CD14-positive monocyte (primary cell): ENCODE results near the gene PLXNB3. TPM values are rescaled to one million over a fixed set of nuclear protein-coding genes. Genes with fewer than 3 reads are reported as not detected.
"Not testable (repeated sequence)": the region's sequence is repeated elsewhere in the genome, so short reads cannot be mapped to it uniquely, and the experiment has no call there.

Source experiments
- DNase-seq, 3 donors: peaks; one replicate each; pipeline ENCODE4 v3.0.0-alpha.2; 2011 to 2022
- H2AFZ ChIP-seq: 2 replicates; pipeline ENCODE4 v1.6.0; 2012; ENCODE audit warnings: mild to moderate bottlenecking, low read depth, low read length, inconsistent platforms; ENCODE audit not compliant: insufficient read depth, poor library complexity, severe bottlenecking
- H3K27ac ChIP-seq, 2 donors: 1 replicate in 1 of 2; 2 replicates in 1 of 2; pipeline ENCODE4 v1.5.1; 2012 to 2013; ENCODE audit warnings: low read length in 2 of 2, control low read depth in 1 of 2, inconsistent platforms in 1 of 2, low read depth in 1 of 2, mild to moderate bottlenecking in 1 of 2
- H3K27me3 ChIP-seq, 2 donors: one replicate each; pipeline versions ENCODE4 v1.6.0 to v1.6.1; 2011 to 2013; ENCODE audit warnings: low read length in 2 of 2; ENCODE audit not compliant: control insufficient read depth in 2 of 2, insufficient read depth in 2 of 2
- H3K36me3 ChIP-seq, 2 donors: replicated peaks in 1 of 2; 1 replicate in 1 of 2; 2 replicates in 1 of 2; pipeline versions ENCODE4 v1.5.1 to v1.6.1; 2012 to 2013; ENCODE audit warnings: low read length in 2 of 2, control low read depth in 1 of 2, inconsistent platforms in 1 of 2, mild to moderate bottlenecking in 1 of 2; ENCODE audit not compliant: insufficient read depth in 2 of 2, control insufficient read depth in 1 of 2
- H3K4me1 ChIP-seq, 2 donors: 1 replicate in 1 of 2; 2 replicates in 1 of 2; pipeline versions ENCODE4 v1.5.1 to v1.6.1; 2012 to 2013; ENCODE audit warnings: low read length in 2 of 2, control low read depth in 1 of 2, inconsistent platforms in 1 of 2, mild to moderate bottlenecking in 1 of 2, moderate library complexity in 1 of 2; ENCODE audit not compliant: insufficient read depth in 2 of 2, control insufficient read depth in 1 of 2
- H3K4me2 ChIP-seq: replicated peaks from 2 replicates; pipeline ENCODE3; 2012; ENCODE audit warnings: low read length, moderate library complexity, mild to moderate bottlenecking; ENCODE audit not compliant: poor library complexity, severe bottlenecking; ENCODE audit errors: extremely low read depth
- H3K4me3 ChIP-seq, 3 experiments: fragments of 200-600 bp in 1 of 3; sonication (generic) in 1 of 3; replicated peaks in 1 of 3; 1 replicate in 2 of 3; 2 replicates in 1 of 3; pipeline ENCODE4 v1.5.1; 2011 to 2013; ENCODE audit warnings: low read length in 3 of 3, mild to moderate bottlenecking in 3 of 3, control low read depth in 2 of 3, low read depth in 2 of 3, inconsistent platforms in 1 of 3, moderate library complexity in 1 of 3
- H3K79me2 ChIP-seq: 2 replicates; pipeline ENCODE4 v1.6.0; 2012; ENCODE audit warnings: mild to moderate bottlenecking, control low read depth, inconsistent platforms, low read length, moderate library complexity; ENCODE audit not compliant: insufficient read depth
- H3K9ac ChIP-seq: 2 replicates; pipeline ENCODE4 v1.6.0; 2017; ENCODE audit warnings: low read length, mild to moderate bottlenecking; ENCODE audit not compliant: insufficient read depth, poor library complexity, severe bottlenecking
- H3K9me3 ChIP-seq, 2 donors: replicated peaks in 1 of 2; 1 replicate in 1 of 2; 2 replicates in 1 of 2; pipeline versions ENCODE4 v1.5.1 to v1.6.1; 2012 to 2013; ENCODE audit warnings: low read length in 2 of 2, control low read depth in 1 of 2; ENCODE audit not compliant: control insufficient read depth in 1 of 2, insufficient read depth in 1 of 2
- H4K20me1 ChIP-seq: 2 replicates; pipeline ENCODE4 v1.6.0; 2012; ENCODE audit warnings: mild to moderate bottlenecking, low read length, control low read depth, moderate library complexity; ENCODE audit not compliant: insufficient read depth
- H3K27ac Mint-ChIP-seq, 7 donors: one replicate each; pipeline ENCODE4 v1.8.0; 2020; ENCODE audit warnings: mild to moderate bottlenecking in 7 of 7, mixed read lengths in 7 of 7, moderate library complexity in 6 of 7, inconsistent platforms in 2 of 7
- H3K27me3 Mint-ChIP-seq, 3 donors: one replicate each; pipeline ENCODE4 v1.8.0; 2021 to 2022; ENCODE audit warnings: low read depth in 3 of 3, mild to moderate bottlenecking in 3 of 3, mixed read lengths in 3 of 3, moderate library complexity in 3 of 3, inconsistent platforms in 1 of 3
- H3K36me3 Mint-ChIP-seq, 2 donors: one replicate each; pipeline ENCODE4 v1.8.0; 2020; ENCODE audit warnings: mixed read lengths in 2 of 2, inconsistent platforms in 1 of 2, mild to moderate bottlenecking in 1 of 2
- H3K4me1 Mint-ChIP-seq: one replicate; pipeline ENCODE4 v1.8.0; 2020; ENCODE audit warnings: mild to moderate bottlenecking, mixed read lengths
- H3K4me3 Mint-ChIP-seq, 2 donors: one replicate each; pipeline ENCODE4 v1.8.0; 2020; ENCODE audit warnings: mild to moderate bottlenecking in 2 of 2, mixed read lengths in 2 of 2, moderate library complexity in 1 of 2
- H3K9me3 Mint-ChIP-seq, 7 donors: one replicate each; pipeline ENCODE4 v1.8.0; 2020 to 2022; ENCODE audit warnings: mixed read lengths in 7 of 7, mild to moderate bottlenecking in 6 of 7, moderate library complexity in 6 of 7, inconsistent platforms in 2 of 7
- CTCF ChIP-seq: fragments of 200-600 bp; IDR thresholded peaks from one replicate; pipeline ENCODE4 v1.8.0; 2022; ENCODE audit warnings: antibody characterized with exemption, mild to moderate bottlenecking
- WGBS: methylation state at CpG from one replicate; pipeline ENCODE4 v1.1.5; 2013; ENCODE audit warnings: missing lambda C conversion rate; ENCODE audit not compliant: insufficient coverage; 5-methylcytosine and 5-hydroxymethylcytosine counted together
- intact Hi-C, 2 donors: fragments of 100-400 bp; cut with micrococcal nuclease; formaldehyde crosslinking; loops; one replicate each; pipeline versions ENCODE4 v1.15.0 to v1.15.1; 2023
- polyA plus RNA-seq, 3 donors: library from polyadenylated mRNA; depleted of rRNA in 1 of 3; unstranded in 2 of 3; stranded (reverse) in 1 of 3; fragments of 300-500 nt in 2 of 3; fragments of >200 nt in 1 of 3; fragmentation: Illumina TruSeq in 2 of 3; gene quantifications; 1 replicate in 2 of 3; 2 replicates in 1 of 3; pipeline ENCODE4 v1.2.3, GENCODE V29; 2012 to 2021

The PLXNB3 gene
- polyA plus RNA-seq, 3 donors, result not detected

- peaks cover under 1 to 14% of the 10 kb centered on the region in 2 donors for H3K36me3 Mint-ChIP-seq
- no peak overlapping the region for H3K4me3 Mint-ChIP-seq
- intact Hi-C loops, result no loop called here
- peaks cover 0 to under 1% of the 10 kb centered on the region in 2 donors for H3K27me3 ChIP-seq
- H3K36me3 ChIP-seq, result no peaks in the 10 kb centered on the region
- peaks cover 0 to 14% (median 0%) of the 10 kb centered on the region in 7 donors for H3K9me3 Mint-ChIP-seq
- TF ChIP-seq CTCF, result no peak
- H3K4me1 ChIP-seq, result peaks cover 5 to 11% of the 10 kb centered on the region in 2 donors
- H3K27ac ChIP-seq, result no peak overlapping the region
- H3K4me1 Mint-ChIP-seq, result peaks cover 12% of the 10 kb centered on the region
- DNase-seq, result no peak
- peaks cover 0 to 42% (median 24%) of the 10 kb centered on the region in 3 donors for H3K27me3 Mint-ChIP-seq
- H3K4me3 ChIP-seq, result no peak overlapping the region
- no CpG with 5 or more reads among the region's 3 CpGs for WGBS
- H3K9me3 ChIP-seq, result no peaks in the 10 kb centered on the region
- no peak overlapping the region for H3K9ac ChIP-seq
- H3K79me2 ChIP-seq, result no peaks in the 10 kb centered on the region
- no peak overlapping the region for H2AFZ ChIP-seq
- no peaks in the 10 kb centered on the region for H4K20me1 ChIP-seq
- H3K27ac Mint-ChIP-seq, result no peak overlapping the region
- H3K4me2 ChIP-seq, result no peak overlapping the region
Measured at GRCh38 chrX:153746359-153746758, 17.7 kb upstream of the PLXNB3 start.

- H3K4me2 ChIP-seq, H3K4me3 ChIP-seq, DNase-seq, H3K27ac Mint-ChIP-seq, H3K79me2 ChIP-seq, H2AFZ ChIP-seq, intact Hi-C loops, H3K27ac ChIP-seq, H3K36me3 ChIP-seq, H3K9me3 ChIP-seq, H3K4me3 Mint-ChIP-seq, H3K27me3 ChIP-seq, H3K36me3 Mint-ChIP-seq, H4K20me1 ChIP-seq, H3K9ac ChIP-seq: not testable (repeated sequence)
- H3K4me1 ChIP-seq, result peaks cover 5 to 11% of the 10 kb centered on the region in 2 donors
- no CpG with 5 or more reads among the region's 6 CpGs for WGBS
- Mint-ChIP-seq H3K9me3 (peaks cover 0 to 15% (median 0%) of the 10 kb centered on the region in 7 donors), H3K4me1 (peaks cover 12% of the 10 kb centered on the region), H3K27me3 (peaks cover 0 to 42% (median 24%) of the 10 kb centered on the region in 3 donors)
Measured at GRCh38 chrX:153746991-153747390, 17.1 kb upstream of the PLXNB3 start.

GRCh38 chrX:153749017-153749416 is 15.0 kb upstream of the PLXNB3 start:
- peak overlapping the region in 1 of 7 donors; percentile 63 for H3K27ac Mint-ChIP-seq

More at GRCh38 chrX:153749017-153749416, 15.0 kb upstream of the PLXNB3 start:
- DNase-seq, H3K4me1 ChIP-seq, H3K4me3 ChIP-seq, H3K27me3 ChIP-seq, H2AFZ ChIP-seq, H3K79me2 ChIP-seq, H3K4me2 ChIP-seq, intact Hi-C loops, H3K4me3 Mint-ChIP-seq, H3K36me3 Mint-ChIP-seq, H4K20me1 ChIP-seq, H3K36me3 ChIP-seq, H3K9me3 ChIP-seq, H3K27ac ChIP-seq, H3K9ac ChIP-seq: not testable (repeated sequence)
- H3K27me3 Mint-ChIP-seq, result peaks cover 2 to 44% (median 23%) of the 10 kb centered on the region in 3 donors
- peaks cover 0 to 12% (median 0%) of the 10 kb centered on the region in 7 donors for H3K9me3 Mint-ChIP-seq
- H3K4me1 Mint-ChIP-seq, result peaks cover 10% of the 10 kb centered on the region
- WGBS, result 83% methylated on average over 3 of the region's 7 CpGs
